PC-9 (cell line): ENCODE data around the gene APLNR.

ENCODE experiments used
- CTCF ChIP-seq: fragments of 200-600 bp; sonication (generic); conservative IDR thresholded peaks from 2 replicates; pipeline ENCODE4 v1.6.1; 2017; ENCODE audit warnings: mixed run types, antibody characterized with exemption, mild to moderate bottlenecking, moderate library complexity
- EZH2 ChIP-seq: fragments of 200-600 bp; sonication (generic); IDR thresholded peaks from 2 replicates; pipeline ENCODE4 v1.8.0; 2017; ENCODE audit warnings: antibody characterized with exemption, low read depth

GRCh38 chr11:57197762-57198161 is 39.3 kb downstream of the APLNR start:
- no peak for TF ChIP-seq CTCF
- TF ChIP-seq EZH2: no peak
